Left lung (tissue), 14 donors: ENCODE measurements around the gene C3orf80. TPM values are rescaled to one million over a fixed set of nuclear protein-coding genes. Genes with fewer than 3 reads are reported as not detected.
"Not testable (repeated sequence)": the region's sequence is repeated elsewhere in the genome, so short reads cannot be mapped to it uniquely, and the experiment has no call there.

ENCODE experiments used
- ATAC-seq: fragments of 200-7000 bp; cut with Tn5 transposase; one replicate; pipeline ENCODE4 v1.9.1; 2020; ENCODE audit warnings: moderate library complexity
- DNase-seq, 4 donors: peaks; one replicate each; pipeline ENCODE4 v3.0.0-alpha.2; 2013 to 2020
- H3K27ac ChIP-seq, 2 donors: fragments of 200-600 bp; sonication (generic) in 1 of 2; one replicate each; pipeline versions ENCODE4 v1.5.0 to v1.8.0; 2020 to 2021
- H3K27me3 ChIP-seq, 2 donors: fragments of 200-600 bp; sonication (generic) in 1 of 2; one replicate each; pipeline versions ENCODE4 v1.5.0 to v1.8.0; 2020 to 2021
- H3K36me3 ChIP-seq, 2 donors: fragments of 200-600 bp; sonication (generic) in 1 of 2; one replicate each; pipeline versions ENCODE4 v1.5.0 to v1.8.0; 2020 to 2021
- H3K4me1 ChIP-seq, 2 donors: fragments of 200-600 bp; one replicate each; pipeline ENCODE4 v1.8.0; 2021
- H3K4me3 ChIP-seq, 2 donors: fragments of 200-600 bp; sonication (generic) in 1 of 2; one replicate each; pipeline versions ENCODE4 v1.5.0 to v1.8.0; 2020 to 2021; ENCODE audit warnings: mild to moderate bottlenecking in 1 of 2
- H3K9me3 ChIP-seq, 2 donors: fragments of 200-600 bp; sonication (generic) in 1 of 2; one replicate each; pipeline versions ENCODE4 v1.5.0 to v1.8.0; 2020 to 2021
- intact Hi-C, 2 donors: fragments of 100-400 bp; cut with DNase I; formaldehyde crosslinking; loops; one replicate each; pipeline versions ENCODE4 v1.11.2 to v1.14.2; 2022
- long read RNA-seq, 12 donors: library from polyadenylated mRNA in 2 of 12; unstranded in 2 of 12; transcript quantifications; one replicate each; pipeline ENCODE4 v2.0.0 and lab custom pipeline, GENCODE V29; 2019 to 2026
- polyA plus RNA-seq, 6 donors: library from polyadenylated mRNA; unstranded; fragments of 120-200 nt; gene quantifications; one replicate each; pipeline ENCODE4 v1.2.1, GENCODE V29; 2013; ENCODE audit not compliant: insufficient read length in 6 of 6
- total RNA-seq, 2 donors: library from RNA; stranded (reverse); fragmentation: NEBNext Ultra II Directional; extraction: Animal tissue kit (Norgen Biotek cat#: 25700); gene quantifications; one replicate each; pipeline ENCODE4 v1.2.1, GENCODE V29; 2021
- TF ChIP-seq, protein P1 (sequence below), 2 donors: fragments of 200-600 bp; sonication (generic) in 1 of 2; IDR thresholded peaks; one replicate each; pipeline versions ENCODE4 v1.5.0 to v1.8.0; 2021; ENCODE audit warnings: antibody characterized with exemption in 2 of 2
- donor health status: DM: no; HTN: yes; CAD: no.
- donor health status: DM: no; HTN: no; CAD: no.

The C3orf80 gene
- total RNA-seq = 1 to 10 TPM in 1 of 2 donors, under 1 TPM in 1; 0.55 to 1.9 TPM
- polyA plus RNA-seq = 1 to 10 TPM; 6.2 to 9.3 (median 7.9) TPM
- long read RNA-seq, donor 1, transcript C3orf80-201 (1 exons, 2,718 nt) = major isoform, 20 of 20 reads
- long read RNA-seq, donor 1, partial matches to known transcripts = 0 of 20 reads
- long read RNA-seq, donor 1, other reads (novel, unspliced or antisense) = 0 of 20 reads
- long read RNA-seq, donor 2, transcript C3orf80-201 (1 exons, 2,718 nt) = major isoform, 10 of 10 reads
- long read RNA-seq, donor 2, partial matches to known transcripts = 0 of 10 reads
- long read RNA-seq, donor 2, other reads (novel, unspliced or antisense) = 0 of 10 reads
- long read RNA-seq, donor 3, transcript C3orf80-201 (1 exons, 2,718 nt) = major isoform, 7 of 7 reads
- long read RNA-seq, donor 3, partial matches to known transcripts = 0 of 7 reads
- long read RNA-seq, donor 3, other reads (novel, unspliced or antisense) = 0 of 7 reads
- long read RNA-seq, donor 4 = 0 reads
- long read RNA-seq, donor 5, transcript C3orf80-201 (1 exons, 2,718 nt) = major isoform, 13 of 13 reads
- long read RNA-seq, donor 5, partial matches to known transcripts = 0 of 13 reads
- long read RNA-seq, donor 5, other reads (novel, unspliced or antisense) = 0 of 13 reads
- long read RNA-seq, donor 6, transcript C3orf80-201 (1 exons, 2,718 nt) = major isoform, 6 of 6 reads
- long read RNA-seq, donor 6, partial matches to known transcripts = 0 of 6 reads
- long read RNA-seq, donor 6, other reads (novel, unspliced or antisense) = 0 of 6 reads
- long read RNA-seq, donor 7, transcript C3orf80-201 (1 exons, 2,718 nt) = major isoform, 5 of 5 reads
- long read RNA-seq, donor 7, partial matches to known transcripts = 0 of 5 reads
- long read RNA-seq, donor 7, other reads (novel, unspliced or antisense) = 0 of 5 reads
- long read RNA-seq, donor 8, transcript C3orf80-201 (1 exons, 2,718 nt) = major isoform, 11 of 11 reads
- long read RNA-seq, donor 8, partial matches to known transcripts = 0 of 11 reads
- long read RNA-seq, donor 8, other reads (novel, unspliced or antisense) = 0 of 11 reads
- long read RNA-seq, donor 9 = 0 reads
- long read RNA-seq, donor 10 = 0 reads
- long read RNA-seq, donor 11, partial matches to known transcripts = 0 of 3 reads
- long read RNA-seq, donor 11, other reads (novel, unspliced or antisense) = 0 of 3 reads
- long read RNA-seq, donor 12, transcript C3orf80-201 (1 exons, 2,718 nt) = major isoform, 7 of 7 reads
- long read RNA-seq, donor 12, partial matches to known transcripts = 0 of 7 reads
- long read RNA-seq, donor 12, other reads (novel, unspliced or antisense) = 0 of 7 reads

DNA sequence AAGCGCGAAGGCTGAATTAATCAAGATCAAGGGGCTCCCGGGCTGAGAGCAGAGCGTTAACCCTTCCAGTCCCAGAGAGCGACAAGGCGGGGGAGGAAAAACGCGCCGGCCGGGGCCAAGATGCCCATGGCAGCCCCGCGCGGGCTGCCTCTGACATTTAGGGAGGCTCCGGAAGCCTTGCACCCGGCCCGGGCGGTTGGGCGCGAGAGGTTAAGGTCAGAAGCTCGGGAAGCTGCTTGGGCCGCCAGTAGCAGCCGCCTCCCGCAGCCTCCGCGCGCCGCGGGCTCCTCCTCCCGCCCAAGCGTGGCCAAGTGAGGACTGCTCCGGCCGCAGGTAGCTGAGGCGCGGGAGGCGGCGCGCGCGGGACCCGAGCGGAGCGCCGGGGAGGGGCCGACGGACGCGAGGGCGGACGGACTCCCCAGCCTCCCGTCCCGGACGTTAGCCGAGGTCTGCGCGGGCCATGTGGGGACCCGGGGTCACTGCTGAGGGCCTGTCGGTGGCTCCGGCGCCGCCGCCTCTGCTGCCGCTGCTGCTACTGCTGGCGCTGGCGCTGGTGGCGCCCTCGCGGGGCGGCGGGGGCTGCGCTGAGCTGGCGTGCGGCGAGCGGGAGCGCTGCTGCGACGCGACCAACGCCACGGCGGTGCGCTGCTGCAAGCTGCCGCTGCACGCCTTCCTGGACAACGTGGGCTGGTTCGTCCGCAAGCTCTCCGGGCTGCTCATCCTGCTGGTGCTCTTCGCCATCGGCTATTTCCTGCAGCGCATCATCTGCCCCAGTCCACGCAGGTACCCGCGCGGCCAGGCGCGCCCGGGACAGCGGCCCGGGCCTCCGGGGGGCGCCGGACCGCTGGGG lies at the start of gene C3orf80:
Gene C3orf80 (plus strand): TSS at position 247 of the 850 bp plus-strand sequence. CDS start 214 bp downstream, at position 461.
- intact Hi-C loops = no loop called here
- TF ChIP-seq, protein P1, sequence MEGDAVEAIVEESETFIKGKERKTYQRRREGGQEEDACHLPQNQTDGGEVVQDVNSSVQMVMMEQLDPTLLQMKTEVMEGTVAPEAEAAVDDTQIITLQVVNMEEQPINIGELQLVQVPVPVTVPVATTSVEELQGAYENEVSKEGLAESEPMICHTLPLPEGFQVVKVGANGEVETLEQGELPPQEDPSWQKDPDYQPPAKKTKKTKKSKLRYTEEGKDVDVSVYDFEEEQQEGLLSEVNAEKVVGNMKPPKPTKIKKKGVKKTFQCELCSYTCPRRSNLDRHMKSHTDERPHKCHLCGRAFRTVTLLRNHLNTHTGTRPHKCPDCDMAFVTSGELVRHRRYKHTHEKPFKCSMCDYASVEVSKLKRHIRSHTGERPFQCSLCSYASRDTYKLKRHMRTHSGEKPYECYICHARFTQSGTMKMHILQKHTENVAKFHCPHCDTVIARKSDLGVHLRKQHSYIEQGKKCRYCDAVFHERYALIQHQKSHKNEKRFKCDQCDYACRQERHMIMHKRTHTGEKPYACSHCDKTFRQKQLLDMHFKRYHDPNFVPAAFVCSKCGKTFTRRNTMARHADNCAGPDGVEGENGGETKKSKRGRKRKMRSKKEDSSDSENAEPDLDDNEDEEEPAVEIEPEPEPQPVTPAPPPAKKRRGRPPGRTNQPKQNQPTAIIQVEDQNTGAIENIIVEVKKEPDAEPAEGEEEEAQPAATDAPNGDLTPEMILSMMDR (IDR thresholded peaks at IDR 0.05) = peak in 1 of 2 donors; percentile 17
- DNase-seq (peak; percentile 36 to 89 (median 58)), ATAC-seq (peak; percentile 88)
- Histone ChIP-seq H3K4me1 (peaks cover 15 to 25% of the 10 kb centered on the region in 2 donors), H3K36me3 (no peaks in the 10 kb centered on the region), H3K27me3 (peaks cover 36 to 75% of the 10 kb centered on the region in 2 donors), H3K9me3 (no peaks in the 10 kb centered on the region), H3K4me3 (peak within 1 kb of the TSS; percentile 49 to 53), H3K27ac (no peak within 1 kb of the TSS)

DNA sequence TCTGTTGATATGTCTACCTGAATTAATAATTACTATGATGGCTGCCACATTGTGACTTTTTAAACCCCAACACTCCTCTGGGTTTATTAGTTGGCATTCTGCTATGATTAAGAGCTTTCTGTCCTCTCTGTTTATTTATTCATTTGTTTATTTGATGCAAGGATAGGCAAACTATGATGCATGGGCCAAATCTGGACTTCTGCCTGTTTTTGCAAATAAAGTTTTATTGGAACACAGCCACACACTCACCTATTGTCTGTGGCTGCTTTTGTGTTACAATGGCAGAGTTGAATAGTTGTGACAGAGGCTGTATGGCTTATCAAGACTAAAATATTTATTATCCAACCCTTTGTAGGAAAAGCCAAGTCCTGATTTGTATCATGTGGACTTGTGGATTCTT lies 48.3 kb upstream of the C3orf80 start:
- Histone ChIP-seq H3K36me3 (no peaks in the 10 kb centered on the region), H3K27ac (no peak overlapping the region), H3K9me3 (no peaks in the 10 kb centered on the region), H3K4me1 (peaks cover 0 to 5% of the 10 kb centered on the region in 2 donors), H3K27me3 (no peaks in the 10 kb centered on the region), H3K4me3 (no peak overlapping the region)
- intact Hi-C loops = no loop called here
- TF ChIP-seq, protein P1 (IDR thresholded peaks at IDR 0.05) = no peak
- DNase-seq (no peak), ATAC-seq (no peak)

DNA sequence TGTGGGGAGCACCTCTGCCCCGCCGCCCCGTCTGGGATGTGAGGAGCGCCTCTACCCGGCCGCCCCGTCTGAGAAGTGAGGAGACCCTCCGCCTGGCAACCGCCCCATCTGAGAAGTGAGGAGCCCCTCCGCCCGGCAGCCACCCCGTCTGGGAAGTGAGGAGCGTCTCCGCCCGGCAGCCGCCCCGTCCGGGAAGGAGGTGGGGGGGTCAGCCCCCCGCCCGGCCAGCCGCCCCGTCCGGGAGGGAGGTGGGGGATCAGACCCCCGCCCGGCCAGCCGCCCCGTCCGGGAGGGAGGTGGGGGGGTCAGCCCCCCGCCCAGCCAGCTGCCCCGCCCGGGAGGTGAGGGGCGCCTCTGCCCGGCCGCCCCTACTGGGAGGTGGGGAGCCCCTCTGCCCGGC lies 46.6 kb upstream of the C3orf80 start:
- H3K4me1 ChIP-seq, H3K36me3 ChIP-seq, H3K4me3 ChIP-seq, ATAC-seq, intact Hi-C loops, H3K27me3 ChIP-seq, H3K9me3 ChIP-seq, H3K27ac ChIP-seq, DNase-seq: not testable (repeated sequence)

DNA sequence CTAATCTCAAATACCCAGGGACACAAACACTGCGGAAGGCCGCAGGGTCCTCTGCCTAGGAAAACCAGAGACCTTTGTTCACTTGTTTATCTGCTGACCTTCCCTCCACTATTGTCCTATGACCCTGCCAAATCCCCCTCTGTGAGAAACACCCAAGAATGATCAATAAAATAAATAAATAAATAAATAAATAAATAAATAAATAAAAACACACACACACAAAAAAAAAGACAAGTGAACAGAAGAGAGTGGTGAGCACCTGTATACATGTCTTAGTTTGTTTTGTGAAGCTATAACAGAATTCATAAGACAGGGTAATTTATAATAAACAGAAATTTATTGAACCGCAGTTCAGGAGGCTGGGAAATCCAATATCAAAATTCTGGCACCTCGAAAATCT lies 45.8 kb upstream of the C3orf80 start:
- H3K4me3 ChIP-seq, ATAC-seq, DNase-seq, H3K27ac ChIP-seq, H3K36me3 ChIP-seq, intact Hi-C loops, H3K27me3 ChIP-seq, H3K4me1 ChIP-seq, H3K9me3 ChIP-seq: not testable (repeated sequence)

DNA sequence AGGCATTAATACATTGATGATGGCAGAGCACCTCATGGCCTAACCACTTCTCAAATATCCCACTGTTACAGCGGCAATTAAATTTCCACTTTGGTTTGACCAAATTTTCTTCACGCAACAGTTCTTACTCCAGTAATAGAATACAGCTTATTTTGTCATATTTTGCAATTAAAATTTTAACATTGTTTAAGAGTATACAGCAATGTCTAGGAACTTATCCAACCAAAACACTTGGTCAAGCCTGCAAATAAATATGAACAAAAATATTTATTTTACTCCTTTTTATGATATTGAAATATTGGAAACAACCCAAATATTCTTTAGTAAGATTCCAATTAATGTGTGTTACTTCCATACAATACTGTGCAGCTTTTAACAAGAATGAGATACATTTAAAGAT lies 45.3 kb upstream of the C3orf80 start:
- H3K4me1 ChIP-seq = peaks cover 0 to 5% of the 10 kb centered on the region in 2 donors
- H3K36me3 ChIP-seq = no peaks in the 10 kb centered on the region
- DNase-seq = no peak
- no peak overlapping the region for H3K4me3 ChIP-seq
- no peaks in the 10 kb centered on the region for H3K9me3 ChIP-seq
- no peak for ATAC-seq
- H3K27me3 ChIP-seq = no peaks in the 10 kb centered on the region
- intact Hi-C loops = no loop called here
- TF ChIP-seq, protein P1 (IDR thresholded peaks at IDR 0.05) = no peak
- no peak overlapping the region for H3K27ac ChIP-seq
